GM19025 (cell line): ENCODE measurements around the gene CUEDC1.

Source experiments
- ATAC-seq: cut with Tn5 transposase; IDR thresholded peaks from one replicate; pipeline ENCODE4 v1.9.1; 2021; ENCODE audit warnings: mild to moderate bottlenecking, low read depth, moderate library complexity; ENCODE audit not compliant: unreplicated experiment

Gene CUEDC1

GRCh38 chr17:57818066-57818465 is 137.1 kb downstream of the CUEDC1 start:
- ATAC-seq = no peak

GRCh38 chr17:57817299-57817698 is 137.9 kb downstream of the CUEDC1 start:
- no peak for ATAC-seq

GRCh38 chr17:57814421-57814820 is 140.8 kb downstream of the CUEDC1 start:
- no peak for ATAC-seq

- no peak for ATAC-seq
Measured at GRCh38 chr17:57811638-57812280, 143.5 kb downstream of the CUEDC1 start.
